ENCODE data around the gene RGS12. TPM values are rescaled to one million over a fixed set of nuclear protein-coding genes. Genes with fewer than 3 reads are reported as not detected.

The RGS12 gene
- total RNA-seq, 2 donors from 2014 or later: 45.2 to 48.6 TPM

- H3K27ac ChIP-seq (ENCODE audit: low read depth, low read length): peak overlapping the region; percentile 99
- Mint-ChIP-seq H3K27ac (peak overlapping the region; percentile 77), H3K4me1 (peaks cover 19% of the 10 kb centered on the region), H3K4me3 (no peak overlapping the region), H3K27me3 (ENCODE audit: insufficient read depth) (no peaks in the 10 kb centered on the region), H3K9me3 (no peaks in the 10 kb centered on the region), H3K36me3 (ENCODE audit: low read depth) (peaks cover 23% of the 10 kb centered on the region)
- no peak overlapping the region for H3K9ac ChIP-seq (ENCODE audit: extremely low read depth, low read length, poor library complexity, severe bottlenecking)
- WGBS, 2 experiments (ENCODE audit: insufficient coverage in 1 of 2, insufficient read length in 1 of 2): 96% methylated on average over 12 to 21 of the region's 21 CpGs
- no peaks in the 10 kb centered on the region for H3K9me3 ChIP-seq (ENCODE audit: control insufficient read depth, low read length)
- no peaks in the 10 kb centered on the region for H3K27me3 ChIP-seq (ENCODE audit: control insufficient read depth, insufficient read depth, low read length, poor library complexity, severe bottlenecking)
- no peak overlapping the region for H3K4me3 ChIP-seq (ENCODE audit: low read length)
- H3K36me3 ChIP-seq (ENCODE audit: control insufficient read depth, insufficient read depth, low read length): peaks cover 23% of the 10 kb centered on the region
- TF ChIP-seq CTCF (conservative IDR thresholded peaks at IDR 0.05): no peak
- DNase-seq: peak; percentile 39
- peaks cover 12% of the 10 kb centered on the region for H3K4me1 ChIP-seq (ENCODE audit: control insufficient read depth, insufficient read depth, low read length)
These were observed 27.7 kb downstream of the RGS12 start for GRCh38 chr4:3320361-3321023.

GRCh38 chr4:3321295-3321889, 28.6 kb downstream of the RGS12 start:
- no peak overlapping the region for H3K27ac Mint-ChIP-seq
- peaks cover 15% of the 10 kb centered on the region for H3K36me3 Mint-ChIP-seq (ENCODE audit: low read depth)
- no peaks in the 10 kb centered on the region for H3K9me3 Mint-ChIP-seq
- H3K4me1 ChIP-seq (ENCODE audit: control insufficient read depth, insufficient read depth, low read length): peaks cover 12% of the 10 kb centered on the region
- H3K27me3 Mint-ChIP-seq (ENCODE audit: insufficient read depth): no peaks in the 10 kb centered on the region
- TF ChIP-seq CTCF (conservative IDR thresholded peaks at IDR 0.05): no peak
- no peak overlapping the region for H3K4me3 ChIP-seq (ENCODE audit: low read length)
- H3K9me3 ChIP-seq (ENCODE audit: control insufficient read depth, low read length): no peaks in the 10 kb centered on the region
- H3K4me1 Mint-ChIP-seq: peaks cover 19% of the 10 kb centered on the region
- H3K27ac ChIP-seq (ENCODE audit: low read depth, low read length): peak overlapping the region; percentile 99
- WGBS, 2 experiments (ENCODE audit: insufficient coverage in 1 of 2, insufficient read length in 1 of 2): 91 to 94% methylated on average over 8 to 14 of the region's 14 CpGs
- H3K36me3 ChIP-seq (ENCODE audit: control insufficient read depth, insufficient read depth, low read length): peaks cover 17% of the 10 kb centered on the region
- no peaks in the 10 kb centered on the region for H3K27me3 ChIP-seq (ENCODE audit: control insufficient read depth, insufficient read depth, low read length, poor library complexity, severe bottlenecking)
- DNase-seq: peak; percentile 41
- no peak overlapping the region for H3K4me3 Mint-ChIP-seq
- no peak overlapping the region for H3K9ac ChIP-seq (ENCODE audit: extremely low read depth, low read length, poor library complexity, severe bottlenecking)

GRCh38 chr4:3322059-3322550, 29.3 kb downstream of the RGS12 start:
- Mint-ChIP-seq H3K36me3 (ENCODE audit: low read depth) (peaks cover 9% of the 10 kb centered on the region), H3K27ac (peak overlapping the region; percentile 36), H3K4me3 (no peak overlapping the region), H3K4me1 (peaks cover 19% of the 10 kb centered on the region), H3K9me3 (no peaks in the 10 kb centered on the region), H3K27me3 (ENCODE audit: insufficient read depth) (no peaks in the 10 kb centered on the region)
- Histone ChIP-seq H3K4me3 (ENCODE audit: low read length) (no peak overlapping the region), H3K4me1 (ENCODE audit: control insufficient read depth, insufficient read depth, low read length) (peaks cover 12% of the 10 kb centered on the region), H3K27me3 (ENCODE audit: control insufficient read depth, insufficient read depth, low read length, poor library complexity, severe bottlenecking) (no peaks in the 10 kb centered on the region), H3K9me3 (ENCODE audit: control insufficient read depth, low read length) (no peaks in the 10 kb centered on the region), H3K27ac (ENCODE audit: low read depth, low read length) (peak overlapping the region; percentile 99), H3K9ac (ENCODE audit: extremely low read depth, low read length, poor library complexity, severe bottlenecking) (no peak overlapping the region), H3K36me3 (ENCODE audit: control insufficient read depth, insufficient read depth, low read length) (peaks cover 10% of the 10 kb centered on the region)
- TF ChIP-seq CTCF (conservative IDR thresholded peaks at IDR 0.05): no peak
- DNase-seq: peak; percentile 45
- WGBS, 2 experiments (ENCODE audit: insufficient coverage in 1 of 2, insufficient read length in 1 of 2): 60 to 75% methylated on average over 1 to 9 of the region's 10 CpGs

Data from endodermal cell (in vitro differentiated cells).